ENCODE data around the gene LRIG2. TPM values are rescaled to one million over a fixed set of nuclear protein-coding genes. Genes with fewer than 3 reads are reported as not detected.

The LRIG2 gene
- total and polyA plus RNA-seq, 5 donors, result 4.3 to 11.1 (median 9.4) TPM

GRCh38 chr1:113168946-113169345 is 95.9 kb downstream of the LRIG2 start:
- no peak for DNase-seq
- no peak overlapping the region for H3K4me3 ChIP-seq (ENCODE audit: low read length)
- H3K27ac ChIP-seq (ENCODE audit: low read length), result no peak overlapping the region
- no peaks in the 10 kb centered on the region for H3K4me1 ChIP-seq (ENCODE audit: control insufficient read depth, insufficient read depth, low read length)
- no peaks in the 10 kb centered on the region for H3K27me3 ChIP-seq (ENCODE audit: control insufficient read depth, insufficient read depth)
- WGBS, result 68% methylated on average over 10 of the region's 10 CpGs
- H3K9me3 ChIP-seq (ENCODE audit: control insufficient read depth, low read length), result no peaks in the 10 kb centered on the region
- intact Hi-C loops (cut with DNase I), result no loop called here
- ATAC-seq, result no peak

DNA sequence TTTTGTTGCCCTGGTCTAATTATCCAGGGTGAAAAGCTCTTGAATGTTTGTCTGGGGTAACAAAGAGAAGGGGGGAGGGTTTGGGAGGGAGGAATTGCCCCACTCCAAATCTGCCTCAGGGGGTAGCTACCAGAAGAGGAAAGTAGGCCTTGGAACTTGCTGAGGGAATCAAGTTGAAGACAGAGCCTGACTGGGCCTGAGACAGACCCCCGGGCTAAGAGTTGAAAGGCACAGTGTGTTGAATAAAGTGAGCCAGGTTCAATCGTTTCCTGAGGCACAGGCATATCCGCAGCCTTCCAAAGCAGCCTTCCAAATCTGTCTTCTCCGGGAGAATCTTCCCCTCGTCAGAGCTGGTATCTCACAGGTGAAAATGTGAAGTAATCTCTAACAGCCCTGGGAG is 96.6 kb downstream of the LRIG2 start:
- DNase-seq (no peak), ATAC-seq (no peak)
- H3K4me3 ChIP-seq (ENCODE audit: low read length), result no peak overlapping the region
- no peak overlapping the region for H3K27ac ChIP-seq (ENCODE audit: low read length)
- 87% methylated on average over 5 of the region's 5 CpGs for WGBS
- no peaks in the 10 kb centered on the region for H3K27me3 ChIP-seq (ENCODE audit: control insufficient read depth, insufficient read depth)
- H3K4me1 ChIP-seq (ENCODE audit: control insufficient read depth, insufficient read depth, low read length), result no peaks in the 10 kb centered on the region
- no peaks in the 10 kb centered on the region for H3K9me3 ChIP-seq (ENCODE audit: control insufficient read depth, low read length)
- intact Hi-C loops (cut with DNase I), result no loop called here

- Histone ChIP-seq H3K27ac (ENCODE audit: low read length) (no peak overlapping the region), H3K4me3 (ENCODE audit: low read length) (no peak overlapping the region), H3K9me3 (ENCODE audit: control insufficient read depth, low read length) (no peaks in the 10 kb centered on the region), H3K27me3 (ENCODE audit: control insufficient read depth, insufficient read depth) (no peaks in the 10 kb centered on the region), H3K4me1 (ENCODE audit: control insufficient read depth, insufficient read depth, low read length) (no peaks in the 10 kb centered on the region)
- no peak for ATAC-seq
- no peak for DNase-seq
- intact Hi-C loops (cut with DNase I), result no loop called here
- 70% methylated on average over 4 of the region's 4 CpGs for WGBS
These were observed 97.5 kb downstream of the LRIG2 start for GRCh38 chr1:113170519-113170918.

DNA sequence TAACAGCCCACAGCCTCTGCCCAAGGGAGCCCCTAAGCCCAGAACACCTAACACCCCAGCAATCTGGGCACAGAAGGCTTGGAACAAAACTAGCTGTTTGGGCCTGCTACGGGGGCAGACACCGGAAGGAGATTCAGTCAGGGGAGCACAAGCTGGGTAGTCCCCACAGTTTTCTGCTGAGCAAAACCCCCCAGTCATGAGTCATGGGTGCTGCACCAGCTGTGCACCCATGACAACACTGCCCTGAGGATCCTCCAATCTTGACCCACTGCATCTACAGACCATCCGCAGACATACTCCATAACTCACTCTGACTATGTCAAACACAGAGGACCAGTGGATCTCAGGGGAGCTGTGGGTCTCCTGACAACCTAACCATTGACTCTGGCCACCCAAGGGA is 105.1 kb downstream of the LRIG2 start:
- Histone ChIP-seq H3K27ac (ENCODE audit: low read length) (no peak overlapping the region), H3K27me3 (ENCODE audit: control insufficient read depth, insufficient read depth) (no peaks in the 10 kb centered on the region), H3K9me3 (ENCODE audit: control insufficient read depth, low read length) (no peaks in the 10 kb centered on the region), H3K4me1 (ENCODE audit: control insufficient read depth, insufficient read depth, low read length) (no peaks in the 10 kb centered on the region), H3K4me3 (ENCODE audit: low read length) (no peak overlapping the region)
- ATAC-seq (no peak), DNase-seq (no peak)
- 93% methylated on average over 3 of the region's 3 CpGs for WGBS
- intact Hi-C loops (cut with DNase I), result no loop called here

DNA sequence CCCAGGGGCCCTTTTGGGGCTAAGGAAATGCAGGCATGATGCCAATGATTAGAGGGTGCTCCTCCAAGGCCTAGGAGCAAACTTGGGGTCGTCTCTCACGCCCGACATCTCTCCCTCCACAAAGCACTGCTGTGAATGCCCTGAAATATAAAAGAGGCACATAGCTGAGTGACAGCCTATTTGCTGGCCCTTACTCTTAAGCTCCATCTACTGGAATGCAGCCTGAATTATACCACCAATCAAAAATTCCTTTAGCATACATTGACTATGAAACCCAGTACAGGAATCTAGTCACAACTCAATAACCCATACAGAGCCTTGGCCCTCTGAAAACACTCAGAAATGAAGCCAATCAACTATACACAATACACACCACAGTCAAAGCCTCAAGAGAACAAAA is 105.5 kb downstream of the LRIG2 start:
- no peaks in the 10 kb centered on the region for H3K27me3 ChIP-seq (ENCODE audit: control insufficient read depth, insufficient read depth)
- WGBS, result 73% methylated on average over 3 of the region's 3 CpGs

More for the DNA sequence above, 105.5 kb downstream of the LRIG2 start:
- intact Hi-C loops (cut with DNase I), result no loop called here
- Histone ChIP-seq H3K27ac (ENCODE audit: low read length) (no peak overlapping the region), H3K9me3 (ENCODE audit: control insufficient read depth, low read length) (no peaks in the 10 kb centered on the region), H3K4me3 (ENCODE audit: low read length) (no peak overlapping the region), H3K4me1 (ENCODE audit: control insufficient read depth, insufficient read depth, low read length) (no peaks in the 10 kb centered on the region)
- DNase-seq, result no peak
- no peak for ATAC-seq

Other genes starting within 250 kb of the LRIG2 start
- 100 to 1,000 TPM in 1 of 4 donors, 10 to 100 TPM in 3; 62.7 to 123 (median 68.6) TPM for gene SLC16A1, start 117.0 kb upstream of the LRIG2 start, total RNA-seq
- 35.4 TPM for gene SLC16A1, start 117.0 kb upstream of the LRIG2 start, polyA plus RNA-seq

Measured in right cardiac atrium (tissue), 5 donors.